ENCODE results near the gene EN2.

GRCh38 chr7:155459700-155460461 lies 2.0 kb downstream of the EN2 start:
- TF ChIP-seq CTCF (conservative IDR thresholded peaks at IDR 0.05; ENCODE audit: low read depth, low read length) (no peak), EZH2 (IDR thresholded peaks at IDR 0.05; ENCODE audit: borderline replicate concordance, low read depth, low read length, poor library complexity, severe bottlenecking) (peak; percentile 42)
